OCI-LY1 (cell line): Measurements from ENCODE around the gene DMRTB1.

ENCODE experiments used
- EZH2 ChIP-seq: fragments of 200-600 bp; sonication (generic), shearing (Covaris generic); IDR thresholded peaks from 2 replicates; pipeline ENCODE4 v1.8.0; 2017; ENCODE audit warnings: borderline replicate concordance, mixed run types, mild to moderate bottlenecking, antibody characterized with exemption, low read length, moderate library complexity, mixed read lengths
- TF ChIP-seq, protein P1 (sequence below): fragments of 200-600 bp; sonication (generic), shearing (Covaris generic); IDR thresholded peaks from 2 replicates; pipeline ENCODE4 v1.5.1; 2017; ENCODE audit warnings: mild to moderate bottlenecking, antibody characterized with exemption, low read length, moderate library complexity, mixed read lengths

DNA sequence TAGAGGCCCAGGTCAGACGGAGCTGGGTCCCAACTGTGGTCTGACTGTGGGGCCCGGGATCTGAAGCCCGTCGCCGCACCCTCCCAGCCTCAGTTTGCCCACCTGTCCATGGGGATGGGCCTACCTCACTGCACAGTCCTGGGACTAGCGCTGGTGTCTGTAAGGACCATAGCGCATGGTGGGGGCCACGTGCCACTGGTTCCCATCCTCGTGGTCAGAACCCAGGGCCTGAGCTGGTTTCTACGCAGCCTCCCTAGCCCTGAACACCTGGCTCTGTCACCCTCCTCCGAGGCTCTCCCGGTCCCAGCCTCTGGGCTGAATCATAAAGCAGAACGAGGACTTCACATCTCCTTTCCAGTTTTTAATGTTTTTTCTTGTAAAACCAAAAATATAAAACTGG lies 46.7 kb downstream of the DMRTB1 start:
- TF ChIP-seq, protein P1, sequence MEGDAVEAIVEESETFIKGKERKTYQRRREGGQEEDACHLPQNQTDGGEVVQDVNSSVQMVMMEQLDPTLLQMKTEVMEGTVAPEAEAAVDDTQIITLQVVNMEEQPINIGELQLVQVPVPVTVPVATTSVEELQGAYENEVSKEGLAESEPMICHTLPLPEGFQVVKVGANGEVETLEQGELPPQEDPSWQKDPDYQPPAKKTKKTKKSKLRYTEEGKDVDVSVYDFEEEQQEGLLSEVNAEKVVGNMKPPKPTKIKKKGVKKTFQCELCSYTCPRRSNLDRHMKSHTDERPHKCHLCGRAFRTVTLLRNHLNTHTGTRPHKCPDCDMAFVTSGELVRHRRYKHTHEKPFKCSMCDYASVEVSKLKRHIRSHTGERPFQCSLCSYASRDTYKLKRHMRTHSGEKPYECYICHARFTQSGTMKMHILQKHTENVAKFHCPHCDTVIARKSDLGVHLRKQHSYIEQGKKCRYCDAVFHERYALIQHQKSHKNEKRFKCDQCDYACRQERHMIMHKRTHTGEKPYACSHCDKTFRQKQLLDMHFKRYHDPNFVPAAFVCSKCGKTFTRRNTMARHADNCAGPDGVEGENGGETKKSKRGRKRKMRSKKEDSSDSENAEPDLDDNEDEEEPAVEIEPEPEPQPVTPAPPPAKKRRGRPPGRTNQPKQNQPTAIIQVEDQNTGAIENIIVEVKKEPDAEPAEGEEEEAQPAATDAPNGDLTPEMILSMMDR: no peak
- no peak for TF ChIP-seq EZH2
